Measurements from ENCODE around the gene DYSF.

DYSF gene

DNA sequence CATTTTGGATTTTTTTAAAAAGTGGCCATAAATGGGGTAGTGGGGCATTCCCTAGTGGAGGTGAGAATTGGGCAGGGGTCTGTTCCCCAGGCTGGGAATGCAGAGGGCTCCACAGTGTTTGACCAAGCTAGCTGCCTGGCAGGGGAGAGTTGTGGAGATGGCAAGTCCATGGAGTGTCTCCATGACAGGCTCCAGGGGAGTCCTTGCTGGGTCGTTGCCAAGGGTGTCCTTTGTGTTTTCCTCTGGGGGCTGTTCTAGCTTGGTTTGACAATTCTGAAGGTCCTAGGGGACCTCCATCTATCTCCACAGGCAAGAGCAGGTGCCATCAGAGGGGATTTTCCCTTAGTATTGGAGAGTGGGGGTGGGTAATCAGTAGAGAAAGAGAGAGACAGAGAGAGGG is 265.3 kb downstream of the DYSF start:
- DNase-seq: no peak

GRCh38 chr2:71719520-71720282 is 266.3 kb downstream of the DYSF start:
- DNase-seq: no peak

GRCh38 chr2:71720283-71720560 is 266.9 kb downstream of the DYSF start:
- no peak for DNase-seq

GRCh38 chr2:71720596-71721361 is 267.4 kb downstream of the DYSF start:
- DNase-seq: no peak

- DNase-seq: no peak
Observed at GRCh38 chr2:71721362-71721665, 268.0 kb downstream of the DYSF start.

DNA sequence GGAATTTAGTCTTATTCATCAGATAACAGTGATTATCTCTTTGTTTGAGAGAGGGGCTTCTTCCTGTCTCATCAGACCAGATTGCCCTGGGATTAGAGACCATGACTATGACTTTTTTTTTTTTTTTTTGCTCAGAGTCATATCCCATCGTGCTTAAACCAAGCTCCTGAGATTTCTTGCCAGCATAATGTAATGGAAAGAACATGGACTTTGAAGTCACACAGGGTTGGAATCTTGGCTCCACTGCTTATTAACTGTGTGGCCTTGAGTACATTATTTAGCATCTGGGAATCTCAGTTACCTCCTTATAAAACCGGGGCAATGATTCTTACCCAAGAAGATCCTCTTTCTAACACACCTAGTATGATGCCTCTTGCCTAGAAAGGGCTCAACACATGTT is 268.3 kb downstream of the DYSF start:
- DNase-seq: no peak

- no peak for DNase-seq
Observed at GRCh38 chr2:71722286-71722685, 268.9 kb downstream of the DYSF start.

DNA sequence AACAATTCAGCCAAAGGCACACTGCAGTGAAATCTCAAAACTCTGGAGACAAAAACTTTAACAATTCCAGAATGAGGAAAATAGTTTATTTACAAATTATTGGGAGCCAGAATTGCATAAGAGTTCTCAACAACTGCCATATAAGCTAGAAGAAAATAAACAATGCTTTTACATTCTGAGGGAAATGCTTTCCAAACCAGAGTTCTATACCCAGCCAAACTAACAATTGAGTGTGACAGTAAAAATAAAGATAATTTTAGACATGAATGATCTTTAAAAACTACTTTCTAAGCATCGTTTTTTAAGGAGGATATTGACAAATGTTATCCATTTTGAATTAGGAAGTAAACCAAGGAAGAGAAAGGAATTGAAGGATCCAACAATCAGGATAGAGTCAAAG is 271.4 kb downstream of the DYSF start:
- DNase-seq: no peak

- DNase-seq: no peak
Observed at GRCh38 chr2:71725836-71726235, 272.5 kb downstream of the DYSF start.

- DNase-seq: no peak
Observed at GRCh38 chr2:71727562-71727961, 274.2 kb downstream of the DYSF start.

DNA sequence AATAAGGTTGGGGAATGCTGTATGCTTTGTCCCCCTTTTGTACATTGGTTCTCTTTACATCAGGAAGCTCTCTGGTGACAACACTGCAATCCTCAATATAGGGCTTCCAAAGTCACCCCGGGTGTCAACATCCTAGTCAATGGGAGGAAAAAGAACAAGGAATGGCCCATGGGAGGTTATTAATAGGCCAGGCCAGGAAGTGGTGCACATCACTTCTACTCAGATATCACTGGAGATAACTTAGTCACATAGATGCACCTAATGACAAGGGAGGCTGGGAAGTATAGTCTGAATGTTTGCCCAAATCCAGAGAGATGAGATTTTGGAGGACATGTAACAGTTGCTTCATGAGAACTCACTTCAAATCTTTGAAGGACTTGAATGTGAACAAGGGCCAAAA is 274.7 kb downstream of the DYSF start:
- DNase-seq: no peak

DNA sequence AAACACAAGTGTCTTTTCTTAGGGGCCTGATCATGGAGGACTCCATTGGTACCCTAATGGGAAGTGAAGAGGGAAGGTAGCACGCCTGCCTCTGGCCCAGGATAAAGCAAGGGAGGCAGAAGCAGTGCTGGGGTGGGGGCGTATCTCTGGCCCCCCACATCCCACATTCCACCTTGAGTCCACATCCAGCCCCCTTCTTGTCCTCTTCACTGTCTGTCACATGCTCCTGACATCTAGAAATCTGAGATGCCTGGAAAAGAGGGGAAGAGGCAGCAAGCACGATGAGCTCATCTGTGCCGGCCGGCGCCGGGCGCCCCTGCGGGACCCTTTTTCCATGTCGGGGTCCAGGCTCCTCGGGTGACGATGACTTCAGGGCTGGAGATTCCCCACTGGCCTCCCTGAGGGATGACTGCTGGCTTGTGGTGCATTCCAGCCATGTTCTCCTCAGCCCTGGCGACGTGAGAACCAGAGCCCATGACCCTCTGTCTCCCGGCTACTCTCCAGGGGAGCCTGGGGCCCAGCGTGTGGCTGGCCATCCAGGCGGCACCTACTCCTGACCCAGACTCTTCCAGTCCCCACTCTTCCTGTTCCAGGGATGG is 277.5 kb downstream of the DYSF start:
- no peak for DNase-seq

DNA sequence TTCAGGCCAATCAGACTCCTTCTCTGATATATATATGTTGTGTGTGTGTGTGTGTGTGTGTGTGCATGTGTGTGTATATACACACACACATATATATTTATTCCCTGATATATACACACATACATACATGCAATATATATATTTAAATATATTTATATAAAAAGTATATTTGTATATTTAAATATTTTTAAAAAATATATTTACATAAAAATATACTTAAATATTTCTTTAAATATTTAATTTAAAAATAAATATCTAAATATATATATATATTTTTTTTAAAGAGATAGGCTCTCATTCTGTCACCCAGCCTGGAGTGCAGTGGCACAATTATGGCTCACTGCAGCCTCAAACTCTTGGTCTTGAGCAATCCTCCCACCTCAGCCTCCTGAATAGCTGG is 281.3 kb downstream of the DYSF start:
- no peak for DNase-seq

GRCh38 chr2:71735676-71736075 is 282.3 kb downstream of the DYSF start:
- DNase-seq: no peak

Measured in amygdala (tissue), 56 donors.